Esophagus squamous epithelium (tissue), 4 donors: ENCODE measurements around the gene ABCA1.

Experiments used
- CTCF ChIP-seq, 6 experiments: fragments of 450-650 bp in 4 of 6; fragments of 200-600 bp in 2 of 6; sonication (generic) in 2 of 6; IDR thresholded peaks; one replicate each; pipeline ENCODE4 v1.5.1; 2016 to 2019; ENCODE audit warnings: antibody characterized with exemption in 6 of 6, mild to moderate bottlenecking in 4 of 6, moderate library complexity in 4 of 6
- POLR2A ChIP-seq, 4 donors: fragments of 450-650 bp; IDR thresholded peaks; one replicate each; pipeline ENCODE4 v1.6.1; 2017; ENCODE audit warnings: antibody characterized with exemption in 4 of 4, mild to moderate bottlenecking in 4 of 4, moderate library complexity in 3 of 4

- no peak for TF ChIP-seq CTCF (IDR thresholded peaks at IDR 0.05)
- no peak for TF ChIP-seq POLR2A (IDR thresholded peaks at IDR 0.05)
Observed at GRCh38 chr9:104915049-104915448, 12.9 kb downstream of the ABCA1 start.
